ENCODE measurements around the gene NCAM2.

NCAM2 gene

DNA sequence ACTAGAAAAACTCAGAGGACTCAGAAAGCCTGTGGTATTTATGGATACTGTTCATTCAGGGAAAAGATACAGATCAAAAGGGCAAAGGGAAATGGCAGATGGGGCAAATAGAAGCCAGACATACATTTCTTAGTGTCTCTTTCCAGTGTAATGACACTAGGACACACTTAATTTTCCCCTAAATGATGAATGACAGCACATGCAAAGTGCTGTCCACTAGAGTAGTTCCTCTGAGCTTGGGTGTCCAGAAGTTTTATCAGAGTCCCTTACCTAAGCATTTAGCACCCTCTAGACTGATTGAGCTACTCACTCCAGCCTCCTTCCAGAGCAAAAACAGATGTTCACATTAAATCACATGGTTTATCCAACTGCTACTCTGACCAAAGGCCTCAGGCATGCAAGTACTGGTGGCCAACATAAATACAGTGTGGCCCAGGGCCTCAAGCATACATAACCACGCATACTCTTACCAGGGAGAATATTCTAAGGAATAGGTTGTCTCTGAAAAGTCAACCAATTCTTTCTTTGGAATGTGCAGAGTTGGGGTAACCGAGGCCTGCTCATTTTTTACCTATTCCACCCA lies 166.9 kb downstream of the NCAM2 start:
- DNase-seq (ENCODE audit: extremely low read depth in 1 of 2, low read depth in 1 of 2), result no peak

DNA sequence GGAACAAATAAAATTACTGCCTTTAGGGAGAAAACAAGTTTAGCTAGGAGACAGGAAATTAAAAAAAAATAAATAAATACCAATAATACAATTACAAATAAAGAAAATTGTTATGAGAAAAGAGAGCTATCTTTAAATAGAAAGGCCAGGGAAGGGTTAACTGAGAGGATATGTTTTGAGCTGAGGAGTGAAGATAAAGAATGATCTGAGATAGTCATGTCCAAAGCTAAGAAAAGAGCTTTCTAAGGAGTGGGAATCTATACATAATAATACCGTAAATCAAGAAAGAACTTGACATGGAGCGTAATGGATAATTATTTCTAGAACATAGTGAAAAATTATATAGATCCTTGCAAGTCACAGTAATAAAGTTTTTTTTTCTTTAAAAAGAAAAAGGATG lies 176.5 kb downstream of the NCAM2 start:
- DNase-seq (ENCODE audit: extremely low read depth in 1 of 2, low read depth in 1 of 2), result no peak

DNA sequence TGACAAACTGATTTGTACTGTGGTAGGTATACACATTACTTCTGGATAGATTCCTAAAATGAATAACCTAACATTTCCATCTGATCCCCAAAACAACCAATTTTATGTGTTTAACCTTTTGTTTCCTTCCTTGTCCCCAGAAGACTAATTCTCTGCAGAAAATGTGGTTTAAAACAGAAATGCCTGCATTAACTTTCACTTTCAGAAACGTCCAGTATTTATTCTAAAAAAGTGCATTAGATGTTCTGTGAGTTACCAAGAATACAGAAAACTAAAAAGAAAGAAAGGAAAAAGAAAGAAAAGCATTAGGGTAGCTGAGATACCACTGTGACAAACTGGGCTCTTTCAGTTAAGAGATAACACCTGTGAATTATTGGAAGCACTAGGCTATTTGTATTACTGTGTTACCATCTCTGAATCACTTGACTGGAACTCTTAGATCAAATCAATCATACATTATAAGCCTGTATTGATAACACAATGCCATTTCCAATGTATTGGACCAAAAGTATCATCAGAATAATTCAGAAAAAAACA lies 177.7 kb downstream of the NCAM2 start:
- no peak for DNase-seq (ENCODE audit: extremely low read depth in 1 of 2, low read depth in 1 of 2)

DNA sequence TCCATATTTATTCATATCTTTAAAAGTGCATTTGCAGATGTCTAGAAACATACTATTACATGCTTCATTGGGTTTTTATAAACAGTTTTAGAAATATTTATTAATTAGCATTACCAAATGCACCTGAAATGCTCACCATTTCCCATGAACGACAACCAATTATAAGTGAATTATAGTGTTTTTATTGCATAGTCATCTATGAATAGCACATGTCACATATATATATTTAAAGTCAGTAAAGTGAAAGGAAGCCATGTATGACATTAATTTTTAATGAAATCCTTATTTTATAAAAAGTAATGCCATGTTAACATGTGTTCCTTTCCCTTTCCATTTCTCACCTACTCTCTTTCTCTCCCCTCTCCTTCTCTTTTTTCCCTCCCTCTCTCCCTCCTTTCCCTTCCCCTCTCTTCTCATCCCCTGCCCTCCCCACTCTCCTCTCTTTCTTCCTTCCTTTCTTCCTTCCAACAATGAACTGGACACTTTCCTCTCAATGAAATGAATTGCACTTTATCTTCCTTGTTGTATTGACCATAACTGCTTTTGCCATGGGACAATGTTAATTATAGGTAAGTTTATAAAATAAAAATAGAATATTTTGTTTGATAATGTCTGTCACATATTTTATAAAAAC lies 179.3 kb downstream of the NCAM2 start:
- DNase-seq (ENCODE audit: extremely low read depth in 1 of 2, low read depth in 1 of 2), result no peak

DNA sequence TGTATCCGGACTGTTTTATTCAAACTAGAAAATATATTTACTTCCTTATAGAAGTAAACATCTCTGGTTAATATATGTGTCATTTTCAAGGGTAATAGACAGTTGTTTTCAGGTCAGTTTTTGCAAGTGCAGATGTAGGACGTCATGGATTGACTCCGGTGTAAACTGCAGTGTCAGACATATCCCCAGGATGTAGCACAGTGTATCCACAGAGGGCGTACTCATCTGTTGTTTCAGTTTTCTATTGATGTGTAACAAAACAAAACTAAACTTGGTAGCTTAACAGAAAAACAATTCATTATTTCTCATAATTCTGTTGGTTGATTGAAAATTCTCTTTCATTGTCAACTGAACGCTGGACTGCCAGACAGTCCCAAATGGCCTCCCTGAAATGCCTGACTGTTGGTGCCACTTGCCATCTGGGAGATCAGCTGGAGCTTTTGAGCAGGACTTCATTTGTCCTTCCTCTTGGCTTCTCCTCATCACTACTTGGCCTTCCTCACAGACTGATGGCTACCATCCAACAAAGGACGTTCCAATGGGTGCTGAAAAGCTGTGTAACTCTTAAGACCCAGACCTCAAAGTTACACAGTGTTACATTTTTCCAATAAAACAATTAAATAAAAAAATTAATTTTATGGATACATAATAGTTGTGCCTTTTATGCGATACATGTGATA lies 181.6 kb downstream of the NCAM2 start:
- DNase-seq (ENCODE audit: extremely low read depth in 1 of 2, low read depth in 1 of 2), result no peak

DNA sequence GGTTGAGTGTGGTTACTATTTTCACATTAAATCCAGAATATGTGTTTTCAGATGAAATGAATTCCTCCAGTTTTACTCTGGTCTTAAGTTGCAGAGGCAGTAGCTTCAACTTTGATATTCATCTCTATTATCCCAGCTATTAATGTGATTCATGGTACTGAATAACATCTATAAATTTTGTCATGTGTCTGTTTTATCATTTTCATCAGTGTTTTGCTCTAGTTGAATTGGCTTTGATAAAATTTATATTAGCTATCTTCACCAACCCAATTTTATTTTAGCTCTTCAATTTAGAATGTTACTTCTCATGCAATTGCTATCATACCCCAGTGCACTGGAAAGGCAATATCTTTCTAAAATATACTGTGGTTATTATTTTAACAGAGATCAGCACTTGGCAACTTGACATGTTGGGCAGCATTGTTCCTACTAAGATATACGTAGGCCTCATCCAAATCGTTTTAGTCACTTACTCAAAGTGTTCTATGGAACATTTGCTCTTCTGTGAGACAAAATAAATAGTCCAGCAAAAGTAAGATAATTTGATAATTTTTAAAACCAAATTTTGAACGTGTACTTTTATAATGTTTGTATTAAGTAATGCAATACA lies 184.3 kb downstream of the NCAM2 start:
- no peak for DNase-seq (ENCODE audit: extremely low read depth in 1 of 2, low read depth in 1 of 2)

DNA sequence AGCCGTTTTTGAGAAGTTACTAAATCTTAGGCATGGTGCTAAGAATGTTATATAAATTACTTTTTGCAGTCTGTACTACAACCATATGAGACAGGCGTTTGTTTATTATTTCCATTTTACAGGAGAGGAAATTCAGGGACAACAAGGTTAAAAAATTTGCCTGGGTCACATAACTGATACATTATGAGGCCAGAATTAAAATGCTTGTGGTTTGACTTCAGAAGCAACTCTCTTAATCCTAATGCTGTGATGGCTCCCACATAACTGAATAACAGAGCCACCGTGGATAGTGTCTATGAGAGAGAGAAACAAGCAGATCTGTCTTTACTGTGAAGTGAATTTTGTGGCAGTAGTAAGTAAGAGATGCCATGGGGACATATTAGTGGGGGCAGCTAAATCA lies 184.9 kb downstream of the NCAM2 start:
- no peak for DNase-seq (ENCODE audit: extremely low read depth in 1 of 2, low read depth in 1 of 2)

DNA sequence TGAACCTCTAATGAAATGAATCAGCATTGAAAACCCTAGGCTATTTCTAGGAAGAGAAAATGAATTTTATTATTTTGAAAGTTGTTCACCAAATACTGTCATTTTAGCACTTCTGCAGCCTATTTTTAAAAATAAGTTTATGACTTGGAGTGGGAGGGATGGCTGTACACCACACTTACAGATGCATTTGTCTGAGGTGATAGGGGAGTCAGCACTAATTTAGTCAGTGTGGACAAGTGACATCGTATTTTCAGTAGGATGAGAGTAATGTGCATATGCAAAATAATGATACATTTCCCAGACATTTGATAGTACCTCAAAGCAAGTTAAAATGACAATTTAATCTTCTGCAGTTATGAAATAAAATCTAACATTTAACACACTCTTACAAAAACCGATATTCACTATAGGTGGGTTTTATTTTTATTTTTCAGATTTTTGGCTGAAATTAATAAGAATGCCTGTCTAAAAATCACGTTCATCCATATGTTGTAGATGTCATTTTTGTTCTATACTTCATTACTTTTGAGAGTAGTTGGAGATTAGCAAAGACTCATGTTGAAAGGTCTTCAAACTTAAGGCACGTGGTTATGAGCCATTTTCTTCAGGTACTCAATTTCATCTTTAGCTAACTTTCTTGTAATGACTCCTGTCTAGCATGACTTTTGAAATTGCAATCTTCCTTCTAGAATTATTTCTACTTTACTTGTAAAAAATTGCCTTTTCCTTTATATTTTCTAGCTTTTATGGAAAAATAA lies 186.7 kb downstream of the NCAM2 start:
- no peak for DNase-seq (ENCODE audit: extremely low read depth in 1 of 2, low read depth in 1 of 2)

DNA sequence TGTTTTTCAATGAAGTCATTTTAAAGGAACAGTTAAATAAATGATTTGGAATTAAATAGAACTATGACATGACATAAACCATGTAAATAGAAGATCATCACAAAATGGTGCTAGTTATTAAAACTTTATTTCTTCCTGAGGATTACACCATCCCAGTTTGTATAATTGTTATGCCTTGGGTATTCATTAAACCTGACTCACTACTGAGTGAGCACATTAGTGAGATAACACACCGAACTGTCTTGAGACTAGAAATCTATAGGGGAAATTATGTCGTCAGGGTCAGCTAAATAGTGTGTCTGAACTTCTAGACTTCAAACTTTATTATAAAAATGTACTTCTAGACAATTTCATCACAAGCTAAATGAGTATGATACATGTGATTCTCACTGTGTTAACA lies 189.4 kb downstream of the NCAM2 start:
- no peak for DNase-seq (ENCODE audit: extremely low read depth in 1 of 2, low read depth in 1 of 2)

DNA sequence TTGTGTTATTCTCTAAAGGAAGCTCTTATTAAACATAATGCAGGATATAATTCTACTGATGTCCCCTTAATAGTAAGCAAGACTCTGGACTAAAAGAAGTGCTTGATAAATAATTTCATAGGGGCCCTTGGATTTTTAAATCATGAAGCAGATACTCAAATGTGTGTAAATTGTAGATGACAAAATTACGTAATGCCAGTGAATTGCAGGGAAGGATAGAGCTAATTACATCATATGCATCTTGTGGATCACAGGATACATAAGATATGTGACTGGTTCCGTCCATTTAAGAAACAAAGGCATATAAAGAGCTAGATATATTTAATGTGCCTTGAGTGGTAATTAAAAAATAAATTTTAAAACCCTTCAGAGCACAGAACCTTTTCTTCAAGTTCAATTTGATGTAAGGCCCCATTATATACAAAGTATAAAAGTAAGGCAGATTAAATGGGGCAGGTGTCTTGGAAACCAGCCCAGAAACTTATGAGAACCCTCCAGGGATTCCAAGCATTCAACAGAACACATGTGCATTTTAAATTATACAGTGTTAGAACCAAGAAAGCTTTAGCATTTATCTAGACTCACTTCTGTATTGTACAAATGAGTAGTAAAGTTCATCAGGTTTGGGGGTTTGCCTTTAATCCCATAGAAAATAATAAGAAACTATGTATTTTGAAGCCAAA lies 190.4 kb downstream of the NCAM2 start:
- no peak for DNase-seq (ENCODE audit: extremely low read depth in 1 of 2, low read depth in 1 of 2)

DNA sequence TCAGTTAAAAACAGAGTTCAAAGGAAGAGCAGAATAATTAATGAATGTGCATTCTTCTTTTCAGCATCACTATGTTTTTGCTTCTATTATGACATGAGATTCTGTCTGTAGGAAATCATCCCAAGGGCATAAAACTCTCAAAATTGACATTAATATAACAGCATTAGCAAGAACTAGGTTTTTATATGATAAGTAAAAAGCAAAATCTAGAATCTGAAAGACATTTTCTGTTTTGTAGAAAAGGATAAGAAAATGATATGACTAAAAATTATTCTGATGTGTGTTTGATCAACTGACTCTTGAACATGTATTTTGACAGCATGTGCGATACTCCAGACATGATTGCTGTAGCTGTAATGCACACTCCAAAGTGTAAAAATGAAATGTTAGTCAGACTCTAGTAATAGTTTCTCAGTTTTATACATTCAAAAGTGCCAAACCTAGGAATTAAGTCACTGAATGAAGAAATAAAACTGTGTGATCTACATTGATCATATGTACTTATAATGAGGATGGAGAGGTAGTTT lies 197.3 kb downstream of the NCAM2 start:
- DNase-seq (ENCODE audit: extremely low read depth in 1 of 2, low read depth in 1 of 2), result no peak

DNA sequence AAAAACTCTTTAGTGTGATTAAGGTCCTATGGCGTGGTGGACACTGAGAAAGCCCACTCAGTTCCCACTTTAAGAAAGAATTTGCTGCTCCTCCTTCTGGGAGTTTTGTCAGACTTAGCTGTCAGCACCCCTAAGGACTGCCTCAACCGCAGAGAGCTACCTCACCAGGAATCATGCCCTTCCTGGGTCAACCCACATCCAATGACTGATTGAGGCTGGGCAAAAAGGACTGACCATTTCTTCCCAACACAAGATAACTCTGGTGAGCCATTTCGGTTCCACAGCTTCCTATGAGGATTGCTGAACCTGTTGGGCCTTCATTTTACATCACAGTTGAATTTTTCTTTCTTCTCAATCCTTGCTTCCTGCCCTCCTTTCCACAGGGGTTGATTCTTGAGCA lies 197.9 kb downstream of the NCAM2 start:
- no peak for DNase-seq (ENCODE audit: extremely low read depth in 1 of 2, low read depth in 1 of 2)

DNA sequence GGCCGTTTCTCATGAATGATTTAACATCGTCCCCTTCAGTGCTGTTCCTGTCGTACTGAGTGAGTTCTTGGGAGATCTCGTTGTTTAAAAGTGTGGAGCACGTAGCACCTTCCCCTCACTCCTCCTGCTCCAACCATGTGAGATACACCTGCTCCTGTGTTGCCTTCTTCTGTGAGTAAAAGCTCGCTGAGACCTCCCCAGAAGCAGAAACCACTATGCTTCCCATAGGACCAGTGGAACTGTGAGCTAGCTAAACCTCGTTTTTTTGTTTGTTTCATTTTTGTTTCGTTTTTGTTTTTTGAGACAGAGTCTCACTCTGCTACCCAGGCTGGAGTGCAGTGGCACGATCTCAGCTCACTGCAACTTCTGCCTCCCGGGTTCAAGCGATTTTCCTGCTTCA lies 198.6 kb downstream of the NCAM2 start:
- no peak for DNase-seq (ENCODE audit: extremely low read depth in 1 of 2, low read depth in 1 of 2)

DNA sequence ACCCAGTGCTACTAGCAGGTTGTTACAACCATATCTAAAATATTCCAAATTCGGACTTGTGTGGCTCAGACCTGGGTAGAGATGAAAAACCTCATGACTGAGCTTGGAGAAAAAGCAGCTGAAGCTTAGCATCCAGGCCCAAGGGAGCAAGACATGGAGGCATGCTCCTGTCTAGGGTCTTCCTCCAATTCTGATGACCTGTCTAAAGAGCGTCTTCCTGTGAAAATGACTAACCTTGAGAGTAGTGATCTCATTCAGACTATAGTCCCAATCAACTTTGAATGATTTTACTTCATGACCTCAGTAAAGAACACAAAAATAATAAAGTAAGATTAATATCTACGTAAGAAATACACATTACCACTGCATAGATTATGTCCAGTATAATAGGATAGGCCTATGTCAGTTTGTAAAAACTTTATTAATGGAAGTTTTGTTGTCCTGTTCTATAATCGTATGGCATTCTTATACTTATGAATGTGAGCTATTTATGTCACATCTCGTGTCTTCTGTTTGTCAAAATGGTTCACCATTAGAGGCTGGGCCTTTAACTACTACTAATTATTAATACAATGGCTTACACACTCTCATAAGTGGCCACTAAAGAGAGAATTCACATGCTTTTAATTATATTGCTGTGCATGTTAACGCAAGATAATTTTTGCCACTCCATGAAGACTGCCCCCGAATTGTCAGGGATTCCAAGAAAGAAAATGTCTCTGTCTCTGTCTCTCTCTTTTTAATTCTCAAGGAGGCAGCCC lies 201.3 kb downstream of the NCAM2 start:
- no peak for DNase-seq (ENCODE audit: extremely low read depth in 1 of 2, low read depth in 1 of 2)

DNA sequence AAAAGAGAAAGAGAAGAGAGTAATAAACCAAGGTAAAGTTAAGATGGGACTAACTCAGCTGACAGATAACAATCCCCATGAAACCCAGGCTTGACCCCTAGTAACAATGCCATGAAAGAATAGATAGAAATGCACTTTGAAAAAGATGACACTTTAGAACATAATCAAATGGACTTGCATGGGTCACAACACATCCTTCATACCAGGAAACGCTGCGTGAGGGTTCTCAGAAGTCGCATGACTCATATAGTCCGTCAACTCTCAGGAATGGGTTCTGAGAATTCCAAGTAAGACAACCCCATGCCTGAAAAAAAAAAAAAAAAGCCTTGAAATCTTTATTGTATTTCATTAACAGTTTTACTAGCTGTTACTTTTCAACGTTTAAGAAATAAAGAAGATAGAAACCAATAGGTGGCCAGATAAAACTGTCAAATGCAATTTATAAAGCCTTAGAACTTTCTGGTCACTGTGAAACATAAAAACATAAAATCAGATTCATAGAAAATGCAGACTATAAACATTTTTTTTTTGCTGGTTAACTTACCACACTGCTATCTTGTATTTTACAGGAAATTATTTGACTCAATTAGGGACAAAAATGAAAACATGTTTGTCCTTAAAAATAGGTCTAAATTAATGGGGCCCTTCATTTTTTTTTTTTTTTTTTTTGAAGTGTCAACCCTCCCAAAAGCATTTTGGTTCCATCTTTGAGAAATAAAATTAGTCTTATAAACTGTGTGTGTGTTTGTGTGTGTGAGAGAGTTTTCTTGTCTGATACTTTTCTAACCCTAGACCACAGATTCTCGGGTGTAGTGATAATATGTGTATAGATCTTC lies 202.1 kb downstream of the NCAM2 start:
- DNase-seq (ENCODE audit: extremely low read depth in 1 of 2, low read depth in 1 of 2), result no peak

DNA sequence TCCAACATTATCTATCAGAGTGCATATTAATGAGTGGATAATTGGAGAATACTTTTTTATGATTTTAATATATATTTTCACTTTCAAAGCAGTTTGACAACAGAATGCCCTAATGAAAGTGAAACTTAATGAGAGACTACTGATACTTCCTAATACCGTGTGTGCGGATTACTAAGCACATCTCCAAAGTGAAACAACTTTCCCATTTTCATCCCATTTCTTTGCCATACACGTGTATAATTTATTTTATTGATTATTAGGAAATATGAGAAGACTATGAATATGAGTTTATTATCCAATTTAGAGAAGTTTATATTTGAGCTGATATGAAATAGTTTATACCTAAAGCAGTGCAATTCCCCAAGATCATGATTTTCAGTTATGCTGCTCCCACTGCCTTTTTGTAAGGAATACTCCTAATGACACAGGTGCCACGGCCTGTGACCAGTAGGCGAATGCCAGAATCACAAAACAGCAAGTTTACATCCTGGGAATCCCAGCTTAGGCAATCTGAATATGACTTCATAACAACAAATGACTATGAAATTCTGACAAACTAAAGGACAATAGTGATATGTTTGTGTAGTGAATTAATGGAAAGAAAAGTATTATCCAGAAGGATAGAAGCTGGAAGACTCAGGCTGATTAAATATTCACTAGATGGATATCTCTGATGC lies 202.9 kb downstream of the NCAM2 start:
- DNase-seq (ENCODE audit: extremely low read depth in 1 of 2, low read depth in 1 of 2), result no peak

DNA sequence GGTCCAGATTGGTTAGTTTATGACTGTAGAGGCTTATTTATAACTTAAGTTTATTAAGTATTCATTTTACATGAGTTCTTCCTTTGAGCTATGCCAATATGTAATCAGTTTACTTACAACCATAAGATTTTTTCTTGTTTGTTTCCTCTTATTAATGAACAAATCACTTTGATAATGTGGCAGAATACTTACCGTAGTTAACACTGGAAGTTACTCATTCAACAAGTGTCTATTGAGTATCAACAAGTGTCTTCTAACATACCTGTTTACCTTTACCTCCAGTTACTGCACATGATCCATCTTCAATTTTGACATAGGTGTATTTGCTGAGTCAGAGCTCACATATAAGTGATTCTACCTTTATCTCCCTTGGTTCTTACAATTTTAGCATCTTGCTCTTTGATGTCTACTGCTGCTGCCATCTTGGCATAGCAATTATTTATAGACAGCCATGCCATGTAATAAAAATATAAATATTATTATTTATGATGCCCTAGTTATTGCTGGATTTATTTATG lies 205.7 kb downstream of the NCAM2 start:
- no peak for DNase-seq (ENCODE audit: extremely low read depth in 1 of 2, low read depth in 1 of 2)
